Lower leg skin (tissue), 3 donors: ENCODE measurements around the gene CSF2RB.

ENCODE experiments used
- CTCF ChIP-seq, 3 donors: fragments of 450-650 bp; IDR thresholded peaks; one replicate each; pipeline ENCODE4 v1.5.1; 2016; ENCODE audit warnings: antibody characterized with exemption in 3 of 3, mild to moderate bottlenecking in 3 of 3, moderate library complexity in 2 of 3
- POLR2A ChIP-seq, 2 donors: fragments of 450-650 bp; IDR thresholded peaks; one replicate each; pipeline ENCODE4 v1.6.1; 2016 to 2017; ENCODE audit warnings: antibody characterized with exemption in 2 of 2, mild to moderate bottlenecking in 1 of 2, moderate library complexity in 1 of 2

- TF ChIP-seq CTCF (IDR thresholded peaks at IDR 0.05) (no peak), POLR2A (IDR thresholded peaks at IDR 0.05) (no peak)
Observed at GRCh38 chr22:36887162-36887561, 26.3 kb upstream of the CSF2RB start.
